ENCODE data around the gene CACNG7.

The CACNG7 gene

DNA sequence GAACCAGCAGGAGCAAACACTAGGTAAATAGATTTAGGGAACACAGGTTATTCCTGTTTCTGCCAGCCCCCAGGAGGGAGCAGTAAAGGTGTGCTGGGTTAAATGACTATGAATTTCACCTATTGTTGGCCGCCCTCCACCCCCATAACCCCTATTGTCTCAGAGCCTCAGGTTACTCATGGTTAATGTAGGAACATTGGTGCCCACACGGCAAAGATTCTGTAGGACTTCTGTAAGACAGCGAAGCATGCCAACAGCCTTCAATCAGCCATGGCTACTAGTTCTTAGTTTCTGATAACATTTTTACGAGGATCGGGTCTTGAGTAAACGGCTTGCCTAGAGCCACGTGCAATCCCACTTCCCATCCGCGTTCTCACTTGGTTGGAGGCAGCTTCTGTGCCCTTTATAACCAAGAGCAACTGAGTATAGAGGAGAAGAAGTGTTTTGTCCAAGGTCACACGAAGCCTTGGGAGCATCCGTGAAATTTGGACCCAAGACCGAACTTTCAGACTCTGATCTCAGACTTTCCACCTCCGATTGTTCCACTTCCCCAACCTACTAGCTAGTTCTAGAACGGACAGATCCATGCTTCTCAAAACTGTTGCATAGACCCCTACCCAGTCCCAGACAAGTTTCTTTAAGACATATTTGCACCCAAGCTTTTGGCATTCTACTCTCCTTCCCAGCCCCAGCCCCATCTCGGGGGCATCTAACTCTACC, 48.5 kb downstream of the CACNG7 start:
- DNase-seq (ENCODE audit: low spot score) = no peak

DNA sequence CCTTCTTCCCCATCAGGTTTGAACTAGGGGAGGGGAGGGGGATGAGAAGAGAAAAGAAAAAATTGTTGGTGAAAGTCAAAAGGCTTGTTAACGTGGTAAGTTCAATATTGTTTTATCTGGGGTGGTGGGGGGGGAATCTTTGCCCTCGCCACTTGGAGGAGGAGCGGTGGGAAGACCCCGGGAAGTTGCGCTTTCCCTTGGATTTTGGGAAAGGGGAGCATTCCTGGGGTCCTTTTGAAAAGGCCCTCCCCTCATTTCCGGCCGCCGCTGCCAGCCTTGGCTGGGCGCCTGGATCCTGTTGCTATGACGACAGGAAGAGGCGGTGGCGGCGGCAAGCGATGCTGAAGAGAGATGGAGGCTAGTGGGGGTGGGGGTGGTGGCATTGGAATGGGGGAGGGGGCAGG, 49.1 kb downstream of the CACNG7 start:
- peak; percentile 29 for DNase-seq (ENCODE audit: low spot score)

DNA sequence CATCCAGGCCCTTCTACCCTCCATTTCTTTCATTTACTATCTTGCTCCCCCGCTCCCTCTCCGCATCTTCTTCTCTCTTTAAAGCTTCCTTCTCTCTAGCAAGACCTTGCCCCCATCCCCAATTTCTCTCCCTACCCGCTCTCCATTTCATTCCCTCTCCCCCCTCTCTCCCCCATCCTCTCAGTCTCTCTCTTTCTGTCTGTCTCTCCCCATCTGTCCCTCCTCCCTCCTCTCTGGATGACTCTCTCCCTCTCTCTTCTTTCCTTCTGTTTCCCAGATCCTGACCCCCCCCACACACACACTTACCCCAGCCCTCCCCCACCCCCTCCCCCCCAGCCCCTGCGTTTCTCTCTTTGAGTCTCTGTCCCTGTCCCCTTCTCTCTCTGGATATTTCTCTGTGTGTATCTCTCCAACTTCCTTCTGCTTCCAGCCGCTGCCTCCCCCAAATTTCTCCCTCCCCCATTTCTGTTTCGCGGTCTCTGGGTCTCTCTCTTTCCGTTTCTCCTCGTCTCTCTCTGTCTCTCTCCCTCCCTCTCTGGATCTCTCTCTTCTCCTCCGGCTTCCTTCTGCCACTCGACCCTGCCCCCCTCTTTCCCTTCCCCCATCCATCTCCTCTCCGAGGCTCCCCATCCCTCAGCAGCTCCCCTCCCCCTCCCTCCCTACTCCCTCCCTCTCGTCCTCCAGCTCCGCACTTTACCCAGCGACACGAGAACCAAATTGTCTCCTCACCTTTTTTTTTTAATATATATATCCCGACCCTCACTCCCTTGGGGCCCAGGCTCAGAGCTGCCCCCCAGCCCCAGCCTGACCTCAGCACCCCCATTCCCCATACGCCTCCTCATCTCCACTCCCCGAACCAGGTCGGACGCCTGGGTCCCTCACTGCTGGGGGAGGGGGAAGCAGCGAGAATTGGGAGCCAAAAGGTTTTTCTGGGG, 50.0 kb downstream of the CACNG7 start:
- no peak for DNase-seq (ENCODE audit: low spot score)

DNA sequence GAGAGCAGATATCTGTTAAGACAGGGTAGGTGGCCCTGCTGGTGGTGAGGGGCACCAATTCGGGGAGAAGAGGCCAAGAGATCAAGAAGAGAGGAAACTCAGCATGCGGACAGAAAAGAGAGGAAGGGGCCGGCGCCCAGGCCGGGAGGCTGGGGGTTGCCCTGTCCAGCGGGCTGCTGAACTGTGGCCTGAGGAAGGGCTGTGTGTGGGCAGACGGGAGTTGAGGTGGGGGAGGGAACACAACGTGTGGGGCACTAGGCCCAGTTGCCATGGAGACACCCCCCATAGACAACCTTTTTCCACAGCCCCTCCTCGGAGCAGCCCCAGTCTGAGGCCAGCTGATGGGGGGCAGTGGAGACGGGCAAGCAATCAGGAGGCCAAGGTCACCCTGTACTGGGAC, 51.1 kb downstream of the CACNG7 start:
- DNase-seq (ENCODE audit: low spot score) = no peak

DNA sequence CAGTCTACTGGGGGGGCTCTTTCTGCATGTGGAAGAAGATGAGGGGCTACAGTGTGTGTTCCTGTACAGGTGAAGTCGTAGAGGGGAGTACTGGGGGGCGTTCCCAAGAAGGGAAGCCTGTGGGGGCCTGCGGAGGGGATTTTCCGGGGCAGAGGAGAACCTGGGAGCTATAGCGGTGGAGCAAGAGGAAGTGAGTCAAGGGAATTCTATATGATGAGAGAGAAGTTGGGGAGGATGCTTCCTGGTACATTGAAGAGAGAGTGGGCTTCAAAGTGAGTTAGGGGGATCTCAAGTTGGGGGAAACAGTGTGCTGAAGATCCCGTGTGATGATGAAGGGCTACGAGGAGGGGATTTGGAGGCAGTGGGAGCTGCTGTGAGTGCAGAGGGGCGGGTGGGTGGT, 51.8 kb downstream of the CACNG7 start:
- no peak for DNase-seq (ENCODE audit: low spot score)

DNA sequence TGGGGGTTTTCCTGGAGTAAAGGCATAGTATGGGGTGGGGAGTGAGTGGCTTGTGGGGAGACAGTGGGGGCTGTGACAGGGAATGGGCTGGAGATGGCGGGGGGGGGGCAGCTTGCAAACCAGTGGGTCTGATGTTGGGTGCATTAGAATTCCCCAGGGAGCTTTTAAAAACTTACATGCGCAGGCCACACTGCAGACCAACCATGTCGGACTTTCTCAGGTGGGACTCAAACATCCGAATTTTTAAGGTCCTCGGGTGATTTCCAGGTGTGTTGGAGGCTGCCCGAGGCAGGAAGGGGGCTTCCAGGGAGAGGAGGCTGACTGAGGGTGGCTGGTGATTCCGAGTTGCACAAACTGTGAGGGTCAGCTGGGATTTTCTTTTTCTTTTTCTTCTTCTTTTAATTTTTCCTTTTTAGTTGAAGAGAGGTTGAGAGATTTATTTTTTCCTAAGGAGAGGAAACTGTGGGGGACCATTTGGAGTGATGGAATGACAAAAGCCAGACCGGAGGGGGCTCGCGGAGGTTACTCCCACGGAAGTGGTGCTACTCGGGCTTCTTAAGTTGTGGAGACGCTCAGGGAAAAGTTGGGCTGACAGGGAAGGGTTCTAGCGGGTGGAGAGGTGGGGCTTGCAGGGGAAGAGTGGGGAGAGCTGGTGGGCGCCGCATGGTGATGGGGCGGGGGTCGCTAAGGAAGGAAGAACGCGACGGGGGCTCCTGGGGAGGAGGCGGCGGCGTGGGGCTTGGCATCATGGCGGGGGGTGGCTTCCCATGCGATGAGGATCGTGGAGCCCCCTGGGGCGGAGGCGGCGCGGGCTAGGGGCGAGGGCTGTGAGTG, 52.7 kb downstream of the CACNG7 start:
- no peak for DNase-seq (ENCODE audit: low spot score)

DNA sequence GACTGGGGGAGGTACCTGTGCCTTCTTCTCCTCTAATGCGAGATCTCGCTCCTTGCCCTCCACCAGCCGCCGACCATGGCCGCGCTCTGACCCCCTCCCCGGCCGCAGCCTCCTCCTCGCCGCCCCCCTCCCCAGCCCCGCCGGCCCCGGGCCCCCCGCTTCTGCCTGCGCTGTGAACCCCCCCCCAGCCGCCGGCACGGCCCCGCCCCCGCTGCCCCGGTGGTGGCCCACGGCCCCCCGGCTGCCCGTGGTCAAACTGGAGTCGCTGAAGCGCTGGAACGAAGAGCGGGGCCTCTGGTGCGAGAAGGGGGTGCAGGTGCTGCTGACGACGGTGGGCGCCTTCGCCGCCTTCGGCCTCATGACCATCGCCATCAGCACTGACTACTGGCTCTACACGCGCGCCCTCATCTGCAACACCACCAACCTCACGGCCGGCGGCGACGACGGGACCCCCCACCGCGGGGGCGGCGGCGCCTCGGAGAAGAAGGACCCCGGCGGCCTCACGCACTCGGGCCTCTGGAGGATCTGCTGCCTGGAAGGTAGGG, 53.9 kb downstream of the CACNG7 start, which contains the start of gene CACNG8:
CACNG8 (plus strand) TSS at position 51 of the 545 bp plus-strand sequence.
- DNase-seq (ENCODE audit: low spot score) = no peak

DNA sequence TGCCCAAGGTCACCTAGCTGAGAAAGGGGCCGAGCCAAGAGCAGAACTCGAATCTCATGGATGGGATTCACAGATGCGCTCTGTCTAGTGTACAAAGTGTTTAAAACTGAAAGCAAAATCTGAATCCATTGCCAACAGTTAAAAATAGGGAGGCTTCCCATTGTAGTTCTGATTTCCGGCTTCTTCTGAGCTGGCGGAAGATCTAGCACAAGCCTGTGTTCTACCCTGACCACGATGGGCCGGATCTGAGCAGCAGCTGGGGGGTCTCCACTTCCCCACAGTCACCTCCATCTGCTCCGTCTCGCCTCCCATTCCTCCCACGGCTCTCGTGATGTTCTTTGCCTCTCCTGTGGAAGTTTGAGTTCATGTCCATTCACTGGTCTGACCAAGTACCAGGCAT, 56.0 kb downstream of the CACNG7 start:
- no peak for DNase-seq (ENCODE audit: low spot score)

DNA sequence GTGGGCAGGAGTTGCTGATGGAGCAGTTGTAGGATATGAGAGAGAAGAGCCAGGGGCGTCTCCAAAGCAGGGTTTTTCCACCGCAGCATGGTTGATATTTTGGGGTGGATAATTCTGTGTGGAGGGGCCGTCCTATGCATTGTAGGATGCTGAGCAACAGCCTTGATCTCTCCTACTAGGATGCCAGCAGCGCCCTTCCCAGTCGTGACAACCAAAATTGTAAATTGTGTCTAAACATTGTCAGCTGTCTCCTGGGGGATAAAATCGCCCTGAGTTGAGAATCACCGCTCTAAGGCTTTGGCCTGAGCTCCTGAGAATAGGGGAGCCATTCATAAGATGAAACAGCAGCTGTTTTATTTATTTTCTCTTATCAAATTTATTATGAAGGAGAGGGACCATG, 57.9 kb downstream of the CACNG7 start:
- no peak for DNase-seq (ENCODE audit: low spot score)

DNA sequence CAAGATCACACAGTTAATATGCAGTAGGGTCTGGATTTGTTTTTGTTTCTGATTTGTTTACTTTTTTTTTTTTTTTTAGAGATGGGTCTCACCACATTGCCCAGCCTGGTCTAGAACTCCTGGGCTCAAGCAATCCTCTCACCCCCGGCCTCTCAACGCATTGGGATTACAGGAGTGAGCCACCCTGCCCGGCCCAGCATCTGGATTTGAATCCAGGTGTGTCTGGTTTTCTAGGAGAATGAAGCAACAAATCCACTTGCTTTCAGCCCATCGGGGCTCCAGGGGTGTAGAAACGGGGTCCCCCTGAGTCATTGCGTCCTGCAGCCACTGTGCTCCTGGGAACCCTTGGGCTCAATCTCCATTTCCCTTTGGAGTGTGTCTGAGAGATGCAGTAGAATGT, 60.3 kb downstream of the CACNG7 start:
- no peak for DNase-seq (ENCODE audit: low spot score)

DNA sequence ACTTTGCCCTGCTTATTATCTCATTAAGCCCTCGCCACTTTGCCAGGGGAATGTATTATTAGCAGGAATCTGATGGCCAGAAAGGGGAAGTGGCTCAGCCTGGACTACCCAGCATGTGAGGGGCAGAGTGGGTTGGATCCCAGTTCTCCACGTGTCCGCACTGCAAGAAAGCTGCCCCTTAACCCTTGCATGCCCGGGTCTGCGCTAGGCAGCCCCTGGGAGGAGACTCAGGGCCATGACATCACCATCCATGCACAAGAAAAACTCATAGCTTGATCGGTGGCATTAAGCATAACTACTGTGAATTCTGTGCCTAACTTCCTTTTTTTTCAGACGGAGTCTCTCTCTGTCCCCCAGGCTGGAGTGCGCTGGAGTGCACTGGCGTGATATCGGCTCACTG, 62.6 kb downstream of the CACNG7 start:
- no peak for DNase-seq (ENCODE audit: low spot score)

DNA sequence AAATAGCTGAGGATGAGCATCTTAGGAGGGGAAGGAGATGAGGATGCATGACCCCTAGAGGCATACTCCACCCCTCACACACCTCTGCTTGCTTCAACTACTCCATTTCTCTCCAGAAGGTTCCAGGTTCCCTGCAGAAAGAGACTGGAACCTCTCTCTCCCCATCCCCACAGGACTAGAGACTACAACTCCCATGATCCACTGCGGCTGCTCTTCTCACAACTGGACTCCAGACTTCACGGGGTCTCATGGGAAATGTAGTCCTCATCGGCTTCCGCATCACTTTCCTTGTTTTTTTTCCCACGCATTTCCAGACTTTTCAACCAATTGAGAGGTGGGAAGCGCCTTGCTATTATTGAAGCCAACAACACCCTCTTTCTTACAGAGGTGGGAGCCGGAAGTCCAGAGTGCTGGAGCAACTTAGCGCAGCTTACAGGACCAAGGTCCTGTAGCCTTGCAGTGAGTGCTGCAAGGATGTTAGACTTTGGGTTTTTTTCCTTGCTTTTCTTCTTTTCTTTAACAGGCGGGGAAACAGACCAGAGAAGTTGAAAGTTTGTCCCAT, 68.4 kb downstream of the CACNG7 start:
- peak; percentile 88 for DNase-seq (ENCODE audit: low spot score)

DNA sequence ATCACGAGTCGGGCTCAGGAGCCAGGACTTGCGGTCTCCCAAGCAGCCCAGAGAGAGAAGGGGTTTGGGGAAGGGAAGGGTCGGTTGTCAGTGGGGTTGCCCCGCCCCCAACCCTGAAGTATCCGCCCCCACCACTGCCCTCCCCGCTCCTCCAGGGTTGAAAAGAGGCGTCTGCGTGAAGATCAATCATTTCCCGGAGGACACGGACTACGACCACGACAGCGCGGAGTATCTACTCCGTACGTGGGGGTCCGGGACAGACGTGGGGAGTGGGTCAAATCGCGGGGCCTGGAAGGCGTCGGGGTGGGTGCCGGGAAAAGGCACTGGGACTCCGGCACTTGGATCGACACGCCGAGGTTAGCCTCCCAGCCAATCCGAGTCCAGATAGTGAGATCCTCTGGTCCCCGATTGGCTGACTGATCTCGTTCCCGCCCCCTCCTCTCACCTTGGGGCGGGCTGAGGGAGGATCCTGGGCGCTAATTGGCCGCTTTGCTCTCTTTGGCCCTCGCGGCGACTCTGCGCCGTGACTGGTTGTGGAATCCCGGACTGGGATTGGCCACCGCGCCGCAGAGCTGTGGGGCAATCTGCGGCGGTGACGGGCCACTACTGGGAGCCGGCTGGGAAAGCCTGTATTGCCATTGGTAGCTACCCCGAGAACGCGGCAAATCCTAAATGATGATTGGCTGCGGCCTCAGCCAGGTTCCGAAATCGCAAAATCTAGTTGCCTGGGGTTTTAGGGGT, 69.1 kb downstream of the CACNG7 start:
- DNase-seq (ENCODE audit: low spot score) = peak; percentile 68

DNA sequence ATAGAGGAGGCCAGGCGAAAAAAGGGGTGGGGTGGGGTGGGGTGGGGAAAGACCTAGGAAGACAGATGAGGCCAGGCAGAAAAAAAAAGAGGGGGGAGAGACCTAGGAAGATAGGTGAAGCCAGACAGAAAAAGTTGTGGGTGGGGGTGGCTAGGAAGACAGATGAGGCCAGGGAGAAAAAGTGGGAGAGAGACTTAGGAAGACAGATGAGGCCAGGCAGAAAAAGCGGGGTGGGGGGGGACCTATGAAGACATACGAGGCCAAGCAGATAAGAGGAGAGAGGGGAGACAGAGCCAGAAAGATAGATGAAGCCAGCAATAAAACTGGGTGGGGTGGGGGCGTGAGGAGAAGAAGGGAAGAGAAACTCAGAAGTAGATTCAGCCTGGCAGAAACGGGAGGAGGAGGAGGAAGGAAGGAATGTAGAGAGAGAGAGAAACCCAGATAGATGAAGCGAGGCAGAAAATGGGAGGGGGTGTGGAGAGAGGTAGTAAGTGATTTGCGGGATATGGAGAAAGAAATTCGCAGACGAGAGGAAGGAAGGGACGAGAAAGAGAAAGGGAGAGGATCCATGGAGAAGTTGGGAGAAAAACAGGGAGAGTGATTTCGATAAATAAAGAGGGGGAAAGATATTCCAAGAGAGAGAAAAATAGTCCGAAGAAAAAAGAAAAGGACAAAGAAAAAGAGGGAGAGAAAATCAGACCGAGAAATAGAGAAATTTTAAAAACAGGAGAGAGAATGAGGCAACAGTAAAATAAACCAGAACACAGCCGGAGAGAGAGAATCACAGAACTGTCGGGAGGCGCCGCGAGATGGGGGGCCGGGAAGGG, 70.1 kb downstream of the CACNG7 start:
- DNase-seq (ENCODE audit: low spot score) = no peak

DNA sequence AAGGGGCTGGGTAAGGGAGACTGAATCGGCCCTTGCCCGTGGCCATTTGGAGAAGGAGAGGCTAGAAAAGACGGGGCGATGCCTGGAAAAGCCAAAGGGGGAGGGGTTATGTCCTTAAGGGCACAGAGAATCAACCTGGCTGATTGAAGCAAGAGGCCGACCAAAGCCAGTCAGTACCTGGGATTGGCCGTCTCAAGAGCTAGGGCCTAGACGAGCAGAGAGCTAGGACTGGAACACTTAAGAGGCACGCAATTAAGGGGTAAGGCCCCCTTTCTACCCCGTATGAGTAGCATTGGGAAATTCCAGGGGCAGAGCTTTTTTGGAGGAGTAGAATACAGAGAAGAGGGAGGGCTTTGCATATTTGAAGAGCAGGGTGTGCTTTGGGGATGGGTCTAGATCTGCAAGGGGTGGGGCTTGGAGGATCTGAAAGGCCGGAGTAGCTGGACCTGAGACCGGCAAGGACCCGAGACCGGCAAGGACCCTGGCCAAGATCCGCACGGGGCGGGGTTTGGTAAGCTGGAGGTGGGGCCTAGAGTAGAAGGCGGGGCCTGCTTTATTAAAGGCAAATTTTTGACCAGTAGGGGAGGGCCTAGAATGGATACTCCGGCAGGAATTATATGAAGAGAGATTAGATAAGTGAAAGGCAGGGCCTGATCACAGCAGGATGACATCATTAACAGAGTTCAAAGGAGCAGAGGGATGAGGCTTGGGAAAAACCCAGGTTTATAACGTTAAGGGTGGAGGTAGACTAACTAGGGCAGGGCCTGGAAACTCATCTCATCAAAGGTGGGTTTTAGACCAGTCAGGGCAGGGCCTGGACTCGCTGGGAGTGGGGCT, 71.7 kb downstream of the CACNG7 start:
- no peak for DNase-seq (ENCODE audit: low spot score)

DNA sequence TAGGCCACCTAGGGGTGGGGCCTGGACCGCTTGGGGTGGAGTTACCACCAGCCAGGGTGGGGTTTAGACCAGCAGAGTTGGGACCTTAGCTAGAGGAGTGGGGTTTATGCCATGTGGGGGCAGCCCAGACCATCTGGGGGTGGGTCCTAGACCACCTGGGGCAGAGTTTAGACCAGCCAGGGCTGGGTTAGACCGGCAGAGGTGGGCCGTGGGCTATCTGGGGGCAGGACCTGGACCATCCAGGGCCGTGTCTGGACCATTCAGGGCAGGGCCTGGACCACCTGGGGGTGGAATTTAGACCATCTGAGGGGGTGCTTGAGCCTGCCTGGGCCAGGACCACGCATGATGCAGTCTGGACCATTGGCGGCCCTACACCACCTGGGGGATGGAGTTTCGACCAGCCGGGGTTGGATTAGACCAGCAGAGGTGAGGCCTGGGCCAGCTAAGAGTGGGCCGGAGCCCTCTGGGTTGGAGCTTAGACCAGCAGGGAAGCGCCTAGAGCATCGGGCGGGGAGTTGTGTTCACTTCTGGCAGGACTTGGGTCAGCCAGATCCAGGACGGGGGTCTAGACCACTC, 72.4 kb downstream of the CACNG7 start:
- DNase-seq (ENCODE audit: low spot score) = no peak

DNA sequence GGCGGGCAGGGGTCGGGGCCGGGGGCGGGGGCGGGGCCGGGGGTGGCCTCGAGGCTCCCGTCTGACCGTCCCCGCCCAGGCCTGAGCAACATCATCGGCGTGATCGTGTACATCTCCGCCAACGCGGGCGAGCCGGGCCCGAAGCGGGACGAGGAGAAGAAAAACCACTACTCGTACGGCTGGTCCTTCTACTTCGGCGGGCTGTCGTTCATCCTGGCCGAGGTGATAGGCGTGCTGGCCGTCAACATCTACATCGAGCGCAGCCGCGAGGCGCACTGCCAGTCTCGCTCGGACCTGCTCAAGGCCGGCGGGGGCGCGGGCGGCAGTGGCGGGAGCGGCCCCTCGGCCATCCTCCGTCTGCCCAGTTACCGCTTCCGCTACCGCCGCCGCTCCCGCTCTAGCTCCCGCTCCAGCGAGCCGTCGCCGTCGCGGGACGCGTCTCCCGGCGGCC, 72.9 kb downstream of the CACNG7 start:
- DNase-seq (ENCODE audit: low spot score) = no peak

DNA sequence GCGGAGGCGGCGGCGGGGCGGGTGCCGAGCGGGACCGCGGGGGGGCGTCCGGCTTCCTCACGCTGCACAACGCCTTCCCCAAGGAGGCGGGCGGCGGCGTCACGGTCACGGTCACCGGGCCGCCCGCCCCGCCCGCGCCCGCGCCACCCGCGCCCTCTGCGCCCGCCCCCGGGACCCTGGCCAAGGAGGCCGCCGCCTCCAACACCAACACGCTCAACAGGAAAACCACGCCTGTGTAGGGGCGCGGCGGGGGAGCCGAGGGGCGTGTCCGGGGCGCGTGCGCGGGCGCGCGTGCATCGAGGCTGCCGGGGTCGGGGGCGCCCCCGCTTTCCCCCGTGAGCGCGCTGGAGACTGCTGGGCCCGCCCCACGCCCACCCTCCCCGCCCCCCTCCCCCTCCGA, 73.5 kb downstream of the CACNG7 start:
- DNase-seq (ENCODE audit: low spot score) = no peak

Measured in globus pallidus (tissue), 1 donor.